PC-9 (cell line): ENCODE measurements around the gene NTF3. TPM values are rescaled to one million over a fixed set of nuclear protein-coding genes. Genes with fewer than 3 reads are reported as not detected.

Experiments
- BruUV-seq: library from RNA; stranded (reverse); fragments of 400-500 nt; replicated peaks from 2 replicates; lab custom pipeline; 2021; lab: Mats Ljungman, UMichigan
- CTCF ChIA-PET: fragments of 300-600 bp; sonication (Branson Sonifier 250); formaldehyde crosslinking; loops from one replicate; lab custom pipeline; 2022; ENCODE audit warnings: antibody characterized with exemption; lab: Charles Lee
- POLR2A ChIA-PET: fragments of 300-600 bp; sonication (Branson Sonifier 250); formaldehyde crosslinking; loops from one replicate; lab custom pipeline; 2022; ENCODE audit warnings: antibody characterized with exemption; ENCODE audit not compliant: unreplicated experiment; lab: Charles Lee
- DNase-seq, 2 experiments: peaks; one replicate each; pipeline versions ENCODE4 v3.0.0 to v3.0.0-alpha.2; 2015 to 2022; ENCODE audit warnings: mixed read lengths in 1 of 2
- H2AFZ ChIP-seq: fragments of 200-600 bp; sonication (generic); 2 replicates; pipeline ENCODE4 v1.8.1; 2017; ENCODE audit warnings: antibody characterized with exemption
- H3F3A ChIP-seq: fragments of 200-600 bp; sonication (generic); 2 replicates; pipeline ENCODE4 v1.8.1; 2017; ENCODE audit warnings: antibody characterized with exemption, mild to moderate bottlenecking, low read depth; ENCODE audit not compliant: insufficient read depth
- H3K27ac ChIP-seq: fragments of 200-600 bp; sonication (generic); 2 replicates; pipeline ENCODE4 v1.6.1; 2016; ENCODE audit warnings: mixed run types
- H3K27me3 ChIP-seq: fragments of 200-600 bp; sonication (generic); 2 replicates; pipeline ENCODE4 v1.6.1; 2016; ENCODE audit warnings: low read depth, mixed run types; ENCODE audit not compliant: insufficient read depth
- H3K36me3 ChIP-seq: fragments of 200-600 bp; sonication (generic); 2 replicates; pipeline ENCODE4 v1.6.1; 2016; ENCODE audit warnings: low read depth, mixed run types
- H3K4me1 ChIP-seq: fragments of 200-600 bp; sonication (generic); replicated peaks from 2 replicates; pipeline ENCODE4 v1.6.1; 2016; ENCODE audit warnings: mixed run types; ENCODE audit not compliant: insufficient read depth
- H3K4me2 ChIP-seq: fragments of 200-600 bp; sonication (generic); 2 replicates; pipeline ENCODE4 v1.6.1; 2017; ENCODE audit warnings: mixed run types
- H3K4me3 ChIP-seq: fragments of 200-600 bp; sonication (generic); 2 replicates; pipeline ENCODE4 v1.6.1; 2016; ENCODE audit warnings: mixed run types
- H3K79me2 ChIP-seq: fragments of 200-600 bp; sonication (generic); 2 replicates; pipeline ENCODE4 v1.6.1; 2017; ENCODE audit warnings: low read depth, mixed run types
- H3K9me2 ChIP-seq: fragments of 200-600 bp; sonication (generic); 2 replicates; pipeline ENCODE4 v1.8.1; 2017; ENCODE audit warnings: mild to moderate bottlenecking; ENCODE audit not compliant: insufficient read depth
- H3K9me3 ChIP-seq: fragments of 200-600 bp; sonication (generic); 2 replicates; pipeline ENCODE4 v1.8.1; 2016; ENCODE audit warnings: low read depth; ENCODE audit not compliant: insufficient read depth
- H4K20me1 ChIP-seq: fragments of 200-600 bp; sonication (generic); 2 replicates; pipeline ENCODE4 v1.8.1; 2017; ENCODE audit not compliant: insufficient read depth
- EZH2 ChIP-seq: fragments of 200-600 bp; sonication (generic); IDR thresholded peaks from 2 replicates; pipeline ENCODE4 v1.8.0; 2017; ENCODE audit warnings: antibody characterized with exemption, low read depth
- intact Hi-C: fragments of 100-400 bp; cut with micrococcal nuclease; formaldehyde crosslinking; loops from one replicate; pipeline ENCODE4 v1.10.0; 2022; ENCODE audit not compliant: unreplicated experiment
- total RNA-seq: library from RNA; stranded (reverse); gene quantifications from 2 replicates; pipeline ENCODE4 v1.2.3, GENCODE V29; 2021
- TF ChIP-seq, protein P1 (sequence below): fragments of 200-600 bp; sonication (generic); conservative IDR thresholded peaks from 2 replicates; pipeline ENCODE4 v1.6.1; 2017; ENCODE audit warnings: mixed run types, antibody characterized with exemption, mild to moderate bottlenecking, moderate library complexity

NTF3 gene
- total RNA-seq, 1 experiment from 2014 or later, result not detected

DNA sequence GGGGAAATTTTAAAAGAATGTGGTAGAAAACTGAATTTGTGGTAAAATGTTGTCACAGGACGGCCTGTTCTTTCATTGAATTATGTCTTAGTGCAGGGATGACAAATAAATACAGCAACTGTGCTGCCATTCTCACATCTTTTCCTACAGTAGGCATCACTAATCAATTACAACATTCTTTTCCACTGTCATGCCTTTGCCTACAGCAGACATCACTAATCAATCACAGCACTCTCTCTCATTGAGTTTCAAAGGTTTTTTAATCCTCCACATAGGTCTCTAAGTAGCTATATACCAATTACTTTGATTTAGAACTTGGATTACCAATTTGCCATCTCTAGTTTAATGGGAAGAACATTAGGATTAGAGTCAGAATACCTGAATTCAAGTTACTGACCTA is 30.1 kb downstream of the NTF3 start:
- no TSS peak for BruUV-seq
- no peaks in the 10 kb centered on the region for H4K20me1 ChIP-seq
- H3K27ac ChIP-seq, result no peak overlapping the region
- H3K36me3 ChIP-seq, result no peaks in the 10 kb centered on the region
- TF ChIP-seq, protein P1, sequence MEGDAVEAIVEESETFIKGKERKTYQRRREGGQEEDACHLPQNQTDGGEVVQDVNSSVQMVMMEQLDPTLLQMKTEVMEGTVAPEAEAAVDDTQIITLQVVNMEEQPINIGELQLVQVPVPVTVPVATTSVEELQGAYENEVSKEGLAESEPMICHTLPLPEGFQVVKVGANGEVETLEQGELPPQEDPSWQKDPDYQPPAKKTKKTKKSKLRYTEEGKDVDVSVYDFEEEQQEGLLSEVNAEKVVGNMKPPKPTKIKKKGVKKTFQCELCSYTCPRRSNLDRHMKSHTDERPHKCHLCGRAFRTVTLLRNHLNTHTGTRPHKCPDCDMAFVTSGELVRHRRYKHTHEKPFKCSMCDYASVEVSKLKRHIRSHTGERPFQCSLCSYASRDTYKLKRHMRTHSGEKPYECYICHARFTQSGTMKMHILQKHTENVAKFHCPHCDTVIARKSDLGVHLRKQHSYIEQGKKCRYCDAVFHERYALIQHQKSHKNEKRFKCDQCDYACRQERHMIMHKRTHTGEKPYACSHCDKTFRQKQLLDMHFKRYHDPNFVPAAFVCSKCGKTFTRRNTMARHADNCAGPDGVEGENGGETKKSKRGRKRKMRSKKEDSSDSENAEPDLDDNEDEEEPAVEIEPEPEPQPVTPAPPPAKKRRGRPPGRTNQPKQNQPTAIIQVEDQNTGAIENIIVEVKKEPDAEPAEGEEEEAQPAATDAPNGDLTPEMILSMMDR, result no peak
- no peak for TF ChIP-seq EZH2
- no peaks in the 10 kb centered on the region for H3K9me2 ChIP-seq
- H3K79me2 ChIP-seq, result no peaks in the 10 kb centered on the region
- no peaks in the 10 kb centered on the region for H3K4me1 ChIP-seq
- no peak overlapping the region for H3K4me3 ChIP-seq
- ChIA-PET CTCF (no interaction called here), POLR2A (no interaction called here)
- peaks cover 65% of the 10 kb centered on the region for H3K27me3 ChIP-seq
- intact Hi-C loops, result no loop called here
- H3K9me3 ChIP-seq, result no peaks in the 10 kb centered on the region
- DNase-seq, result no peak
- H2AFZ ChIP-seq, result no peak overlapping the region
- no peaks in the 10 kb centered on the region for H3F3A ChIP-seq
- H3K4me2 ChIP-seq, result no peak overlapping the region

DNA sequence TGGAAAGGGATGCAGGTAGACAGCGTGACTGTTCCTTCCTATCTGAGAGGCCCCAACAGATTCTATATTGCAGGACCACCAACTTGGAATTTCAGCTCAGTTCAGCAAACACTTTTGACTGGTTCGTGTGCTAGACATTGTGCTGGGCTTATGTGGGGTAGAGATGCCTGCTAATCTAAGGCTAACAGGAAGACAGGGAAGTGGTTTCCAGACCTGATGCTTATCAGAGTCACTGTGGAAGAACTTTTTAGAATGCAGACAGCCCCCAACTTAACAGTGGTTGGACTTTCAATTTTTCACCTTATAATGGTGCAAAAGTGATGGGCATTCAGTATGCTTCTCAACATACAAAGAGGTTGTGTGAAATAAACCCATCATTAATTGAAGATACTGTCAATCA is 32.2 kb downstream of the NTF3 start:
- ChIA-PET CTCF (no interaction called here), POLR2A (interaction anchor here (0.6 kb wide), 1 partner anchor 603 kb away, joined by 7 read pairs; no protein-coding TSS in a partner anchor)
- no peak overlapping the region for H2AFZ ChIP-seq
- no peaks in the 10 kb centered on the region for H3K9me2 ChIP-seq
- H3K4me2 ChIP-seq, result no peak overlapping the region
- peaks cover 67% of the 10 kb centered on the region for H3K27me3 ChIP-seq
- no peak overlapping the region for H3K27ac ChIP-seq
- no TSS peak for BruUV-seq
- no peaks in the 10 kb centered on the region for H3K4me1 ChIP-seq
- TF ChIP-seq EZH2, result no peak
- TF ChIP-seq, protein P1, result no peak
- H3K36me3 ChIP-seq, result no peaks in the 10 kb centered on the region
- no peaks in the 10 kb centered on the region for H3K79me2 ChIP-seq
- no peaks in the 10 kb centered on the region for H3K9me3 ChIP-seq
- H4K20me1 ChIP-seq, result no peaks in the 10 kb centered on the region
- intact Hi-C loops, result no loop called here
- H3K4me3 ChIP-seq, result no peak overlapping the region
- no peaks in the 10 kb centered on the region for H3F3A ChIP-seq
- no peak for DNase-seq

DNA sequence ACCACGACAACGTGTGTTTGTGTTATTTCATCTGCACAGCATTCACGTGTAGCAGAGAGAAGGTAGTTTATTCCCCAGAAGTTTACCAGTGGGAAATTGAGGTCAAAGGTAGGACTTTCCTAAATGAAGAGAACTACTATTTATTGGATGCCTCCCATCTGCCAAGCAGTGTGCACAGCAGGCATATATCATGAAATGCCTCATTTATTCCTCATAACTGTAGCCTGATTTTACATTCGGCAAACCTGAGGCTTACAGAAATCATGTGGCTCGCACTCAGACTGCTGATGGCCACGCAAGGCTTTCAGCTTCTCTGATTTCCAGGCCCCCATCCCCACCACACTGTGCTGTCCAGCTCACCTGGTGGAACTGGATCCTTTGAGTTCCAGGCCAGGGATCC is 33.5 kb downstream of the NTF3 start:
- Histone ChIP-seq H3K79me2 (no peaks in the 10 kb centered on the region), H4K20me1 (no peaks in the 10 kb centered on the region), H2AFZ (no peak overlapping the region), H3K4me3 (no peak overlapping the region), H3K27me3 (peaks cover 67% of the 10 kb centered on the region), H3K4me2 (no peak overlapping the region), H3K36me3 (no peaks in the 10 kb centered on the region), H3K27ac (no peak overlapping the region), H3F3A (no peaks in the 10 kb centered on the region), H3K4me1 (no peaks in the 10 kb centered on the region), H3K9me2 (no peaks in the 10 kb centered on the region), H3K9me3 (no peaks in the 10 kb centered on the region)
- no TSS peak for BruUV-seq
- POLR2A ChIA-PET, result no interaction called here
- no peak for DNase-seq
- no peak for TF ChIP-seq EZH2
- TF ChIP-seq, protein P1, result no peak
- CTCF ChIA-PET, result no interaction called here
- intact Hi-C loops, result no loop called here
